H9 (cell line): Measurements from ENCODE around the gene KANK4. TPM values are rescaled to one million over a fixed set of nuclear protein-coding genes. Genes with fewer than 3 reads are reported as not detected.

Source experiments
- DNase-seq: peaks from one replicate; pipeline ENCODE4 v3.0.0-alpha.2; 2017
- H2AFZ ChIP-seq: one replicate; pipeline ENCODE4 v1.6.1; 2013; ENCODE audit warnings: mild to moderate bottlenecking, low read length, control low read depth, moderate library complexity
- H2AK5ac ChIP-seq: 2 replicates; pipeline ENCODE4 v1.6.1; 2013; ENCODE audit warnings: low read length, control low read depth, mixed read lengths; ENCODE audit not compliant: insufficient read length
- H2BK120ac ChIP-seq: one replicate; pipeline ENCODE4 v1.6.1; 2013; ENCODE audit warnings: low read depth, mild to moderate bottlenecking, low read length, control low read depth, inconsistent platforms; ENCODE audit not compliant: poor library complexity, severe bottlenecking
- H2BK12ac ChIP-seq: 2 replicates; pipeline ENCODE4 v1.6.1; 2013; ENCODE audit warnings: low read length, control low read depth, mixed read lengths, low read depth; ENCODE audit not compliant: insufficient read length
- H2BK15ac ChIP-seq: 2 replicates; pipeline ENCODE4 v1.6.1; 2013; ENCODE audit warnings: low read depth, low read length, control low read depth
- H2BK20ac ChIP-seq: one replicate; pipeline ENCODE4 v1.6.1; 2013; ENCODE audit warnings: low read depth, mild to moderate bottlenecking, low read length, control low read depth, inconsistent platforms; ENCODE audit not compliant: poor library complexity, severe bottlenecking
- H2BK5ac ChIP-seq: 2 replicates; pipeline ENCODE4 v1.6.1; 2013; ENCODE audit warnings: low read length, control low read depth, mixed read lengths; ENCODE audit not compliant: insufficient read length
- H3K14ac ChIP-seq: 2 replicates; pipeline ENCODE4 v1.6.1; 2013; ENCODE audit warnings: low read length, control low read depth; ENCODE audit not compliant: insufficient read depth
- H3K18ac ChIP-seq: 2 replicates; pipeline ENCODE4 v1.6.1; 2013; ENCODE audit warnings: low read depth, mild to moderate bottlenecking, mixed read lengths, low read length, control low read depth; ENCODE audit not compliant: insufficient read length
- H3K23ac ChIP-seq: 2 replicates; pipeline ENCODE4 v1.6.1; 2013; ENCODE audit warnings: low read length, control low read depth, mixed read lengths, low read depth; ENCODE audit not compliant: insufficient read length
- H3K23me2 ChIP-seq: 2 replicates; pipeline ENCODE4 v1.6.1; 2013; ENCODE audit warnings: low read depth, mild to moderate bottlenecking, mixed read lengths, low read length, control low read depth; ENCODE audit not compliant: insufficient read length, poor library complexity, severe bottlenecking
- H3K27ac ChIP-seq: 2 replicates; pipeline ENCODE4 v1.5.1; 2013; ENCODE audit warnings: low read length, control low read depth, mixed read lengths, low read depth; ENCODE audit not compliant: insufficient read length
- H3K27me3 ChIP-seq: 2 replicates; pipeline ENCODE4 v1.6.1; 2013; ENCODE audit warnings: low read length, control low read depth, inconsistent platforms; ENCODE audit not compliant: insufficient read depth
- H3K4ac ChIP-seq: 2 replicates; pipeline ENCODE4 v1.6.1; 2013; ENCODE audit warnings: low read depth, mild to moderate bottlenecking, control low read depth, inconsistent platforms, low read length, moderate library complexity
- H3K4me1 ChIP-seq: 2 replicates; pipeline ENCODE4 v1.6.1; 2013; ENCODE audit warnings: low read length, control low read depth, inconsistent platforms; ENCODE audit not compliant: insufficient read depth
- H3K4me2 ChIP-seq: 2 replicates; pipeline ENCODE4 v1.6.1; 2013; ENCODE audit warnings: low read length, control low read depth, mixed read lengths; ENCODE audit not compliant: insufficient read length, insufficient read depth
- H3K56ac ChIP-seq: 2 replicates; pipeline ENCODE4 v1.6.1; 2013; ENCODE audit warnings: low read depth, mild to moderate bottlenecking, mixed read lengths, low read length, control low read depth; ENCODE audit not compliant: insufficient read length
- H3K79me1 ChIP-seq: 2 replicates; pipeline ENCODE4 v1.6.1; 2013; ENCODE audit warnings: low read depth, mild to moderate bottlenecking, moderate library complexity, low read length, control low read depth, inconsistent platforms; ENCODE audit not compliant: insufficient read depth, poor library complexity, severe bottlenecking
- H3K79me2 ChIP-seq: 2 replicates; pipeline ENCODE4 v1.6.1; 2013; ENCODE audit warnings: low read length, control low read depth, inconsistent platforms; ENCODE audit not compliant: insufficient read depth
- H3K9ac ChIP-seq: 2 replicates; pipeline ENCODE4 v1.6.1; 2013; ENCODE audit warnings: low read length, control low read depth, mixed read lengths; ENCODE audit not compliant: insufficient read length; ENCODE audit errors: extremely low read depth
- H3K9me3 ChIP-seq: one replicate; pipeline ENCODE4 v1.6.1; 2013; ENCODE audit warnings: low read depth, low read length, inconsistent platforms; ENCODE audit not compliant: control insufficient read depth
- H3T11ph ChIP-seq: one replicate; pipeline ENCODE4 v1.6.1; 2013; ENCODE audit warnings: mild to moderate bottlenecking, low read length, control low read depth, inconsistent platforms
- H4K20me1 ChIP-seq: one replicate; pipeline ENCODE4 v1.6.1; 2013; ENCODE audit not compliant: control insufficient read depth, insufficient read length, insufficient read depth
- H4K5ac ChIP-seq: 2 replicates; pipeline ENCODE4 v1.6.1; 2013; ENCODE audit warnings: low read depth, mild to moderate bottlenecking, mixed read lengths, low read length, control low read depth; ENCODE audit not compliant: insufficient read length
- H4K8ac ChIP-seq: replicated peaks from 2 replicates; pipeline ENCODE4 v1.6.1; 2013; ENCODE audit warnings: low read length, control low read depth, mixed read lengths, low read depth; ENCODE audit not compliant: insufficient read length
- H4K91ac ChIP-seq: 2 replicates; pipeline ENCODE4 v1.6.1; 2013; ENCODE audit warnings: low read depth, mild to moderate bottlenecking, moderate library complexity, mixed read lengths, low read length, control low read depth; ENCODE audit not compliant: insufficient read length
- H3K27ac Mint-ChIP-seq, 3 experiments: 2 replicates in 2 of 3; 3 replicates in 1 of 3; pipeline ENCODE4 v1.8.0; 2020 to 2021; ENCODE audit warnings: mixed read lengths in 3 of 3, mild to moderate bottlenecking in 1 of 3, moderate library complexity in 1 of 3
- H3K27me3 Mint-ChIP-seq: 2 replicates; pipeline ENCODE4 v1.8.0; 2021; ENCODE audit warnings: low read depth, mild to moderate bottlenecking, moderate library complexity, mixed read lengths
- H3K36me3 Mint-ChIP-seq, 3 experiments: 2 replicates in 2 of 3; 3 replicates in 1 of 3; pipeline ENCODE4 v1.8.0; 2020 to 2021; ENCODE audit warnings: low read depth in 3 of 3, mixed read lengths in 3 of 3; ENCODE audit not compliant: insufficient read depth in 1 of 3
- H3K4me1 Mint-ChIP-seq, 2 experiments: 2 replicates each; pipeline ENCODE4 v1.8.0; 2020; ENCODE audit warnings: mixed read lengths in 2 of 2
- H3K4me3 Mint-ChIP-seq, 2 experiments: 2 replicates in 1 of 2; 3 replicates in 1 of 2; pipeline ENCODE4 v1.8.0; 2020 to 2021; ENCODE audit warnings: mild to moderate bottlenecking in 2 of 2, mixed read lengths in 2 of 2, moderate library complexity in 1 of 2
- H3K9me3 Mint-ChIP-seq, 2 experiments: 2 replicates in 1 of 2; 3 replicates in 1 of 2; pipeline ENCODE4 v1.8.0; 2020; ENCODE audit warnings: mild to moderate bottlenecking in 2 of 2, mixed read lengths in 2 of 2, moderate library complexity in 1 of 2
- CTCF ChIP-seq: fragments of 200-600 bp; sonication (generic); conservative IDR thresholded peaks from 3 replicates; pipeline ENCODE4 v1.8.0; 2021; ENCODE audit warnings: antibody characterized with exemption, mild to moderate bottlenecking
- WGBS: extraction: QIAGEN DNeasy Blood & Tissue Kit; methylation state at CpG from one replicate; pipeline ENCODE4 v1.1.7; 2013; ENCODE audit warnings: missing lambda C conversion rate, low lambda C conversion rate, mixed read lengths; ENCODE audit not compliant: insufficient read length; ENCODE audit errors: extremely low coverage; 5-methylcytosine and 5-hydroxymethylcytosine counted together
- total RNA-seq: library from RNA; stranded (reverse); gene quantifications from 2 replicates; pipeline ENCODE4 v1.2.1, GENCODE V29; 2021

The KANK4 gene
- total RNA-seq, 1 experiment from 2014 or later, result 0.15 TPM

GRCh38 chr1:62336995-62337705 is 17.9 kb upstream of the KANK4 start:
- no peaks in the 10 kb centered on the region for H3K9me3 Mint-ChIP-seq
- no peak for DNase-seq
- Histone ChIP-seq H2BK5ac (no peak overlapping the region), H3K4ac (no peak overlapping the region), H3K79me2 (no peaks in the 10 kb centered on the region), H3K23ac (no peak overlapping the region), H2AFZ (no peak overlapping the region), H3K18ac (no peak overlapping the region), H3K27ac (no peak overlapping the region), H3T11ph (no peak overlapping the region), H2BK15ac (no peak overlapping the region), H4K20me1 (no peaks in the 10 kb centered on the region), H2BK120ac (no peak overlapping the region), H3K56ac (no peak overlapping the region), H4K5ac (no peak overlapping the region), H3K23me2 (no peaks in the 10 kb centered on the region), H3K14ac (no peak overlapping the region; the same call in 1 of the 2 replicates), H2BK20ac (no peak overlapping the region), H3K4me1 (no peaks in the 10 kb centered on the region; the same call in 1 of the 2 replicates), H4K91ac (no peak overlapping the region), H3K27me3 (no peaks in the 10 kb centered on the region; the same call in 1 of the 2 replicates), H3K9ac (no peak overlapping the region), H3K9me3 (no peaks in the 10 kb centered on the region), H3K4me2 (no peak overlapping the region), H3K79me1 (no peaks in the 10 kb centered on the region), H4K8ac (no peak overlapping the region), H2AK5ac (no peak overlapping the region), H2BK12ac (no peak overlapping the region)
- no peaks in the 10 kb centered on the region for H3K36me3 Mint-ChIP-seq
- WGBS, result no CpG with 5 or more reads among the region's 10 CpGs
- peaks cover 7% of the 10 kb centered on the region for H3K27me3 Mint-ChIP-seq
- H3K27ac Mint-ChIP-seq, result no peak overlapping the region
- peaks cover 11 to 24% of the 10 kb centered on the region in 2 experiments for H3K4me1 Mint-ChIP-seq
- TF ChIP-seq CTCF, result no peak
- no peak overlapping the region for H3K4me3 Mint-ChIP-seq
